NB4 (cell line): Measurements from ENCODE around the gene MYOM3.

Source experiments
- CTCF ChIP-seq: IDR thresholded peaks from one replicate; pipeline ENCODE4 v1.5.1; 2012; ENCODE audit warnings: low read depth, low read length
- MYC ChIP-seq: IDR thresholded peaks from 2 replicates; pipeline ENCODE4 v1.6.1; 2011; ENCODE audit warnings: low read depth, low read length
- POLR2A ChIP-seq: IDR thresholded peaks from 2 replicates; pipeline ENCODE4 v1.6.1; 2011; ENCODE audit warnings: mild to moderate bottlenecking; ENCODE audit not compliant: insufficient read length; ENCODE audit errors: extremely low read depth

GRCh38 chr1:24156542-24157260 is 44.8 kb upstream of the MYOM3 start:
- no peak for TF ChIP-seq POLR2A
- no peak for TF ChIP-seq CTCF
- TF ChIP-seq MYC, result no peak
